Esophagus mucosa (tissue), 1 donor: ENCODE data around the gene STKLD1. TPM values are rescaled to one million over a fixed set of nuclear protein-coding genes. Genes with fewer than 3 reads are reported as not detected.
"Not testable (repeated sequence)": the region's sequence is repeated elsewhere in the genome, so short reads cannot be mapped to it uniquely, and the experiment has no call there.

Source experiments
- ATAC-seq: fragments of 200-7000 bp; cut with Tn5 transposase; one replicate; pipeline ENCODE4 v1.9.1; 2020
- total RNA-seq: library from RNA; stranded (reverse); gene quantifications from one replicate; pipeline ENCODE4 v1.2.4, GENCODE V29; 2023
- donor health status: DM: yes; HTN: yes; CAD: no.

STKLD1 gene
- total RNA-seq, 1 donor from 2014 or later: 0.40 TPM

GRCh38 chr9:133362359-133363044 lies 13.7 kb upstream of the STKLD1 start:
- ATAC-seq: no peak

- no peak for ATAC-seq
Measured at GRCh38 chr9:133366435-133366834, 9.7 kb upstream of the STKLD1 start.

GRCh38 chr9:133367221-133367620 lies 8.9 kb upstream of the STKLD1 start:
- ATAC-seq: no peak

- no peak for ATAC-seq
Measured at GRCh38 chr9:133367778-133368177, 8.4 kb upstream of the STKLD1 start.

GRCh38 chr9:133368249-133368881 lies 7.8 kb upstream of the STKLD1 start:
- ATAC-seq: peak; percentile 7

GRCh38 chr9:133369422-133369821 lies 6.7 kb upstream of the STKLD1 start:
- no peak for ATAC-seq

- ATAC-seq: no peak
Measured at GRCh38 chr9:133369933-133370332, 6.2 kb upstream of the STKLD1 start.

- no peak for ATAC-seq
Measured at GRCh38 chr9:133370685-133371084, 5.5 kb upstream of the STKLD1 start.

- ATAC-seq: no peak
Measured at GRCh38 chr9:133371261-133371711, 4.9 kb upstream of the STKLD1 start.

- ATAC-seq: no peak
Measured at GRCh38 chr9:133372144-133372543, 4.0 kb upstream of the STKLD1 start.

GRCh38 chr9:133374612-133375115 lies 1.5 kb upstream of the STKLD1 start:
- no peak for ATAC-seq

GRCh38 chr9:133375116-133375723 lies 946 bp upstream of the STKLD1 start:
- ATAC-seq: peak; percentile 8

- ATAC-seq: not testable (repeated sequence)
Measured at GRCh38 chr9:133377280-133377679, 1.1 kb downstream of the STKLD1 start.

- ATAC-seq: no peak
Measured at GRCh38 chr9:133377721-133378216, 1.6 kb downstream of the STKLD1 start.

- no peak for ATAC-seq
Measured at GRCh38 chr9:133378408-133378962, 2.3 kb downstream of the STKLD1 start.

- no peak for ATAC-seq
Measured at GRCh38 chr9:133379153-133380086, 3.3 kb downstream of the STKLD1 start.

GRCh38 chr9:133380734-133381133 lies 4.6 kb downstream of the STKLD1 start:
- ATAC-seq: no peak

GRCh38 chr9:133382507-133383141 lies 6.5 kb downstream of the STKLD1 start:
- no peak for ATAC-seq

GRCh38 chr9:133383438-133383837 lies 7.3 kb downstream of the STKLD1 start:
- no peak for ATAC-seq

GRCh38 chr9:133384736-133385321 lies 8.7 kb downstream of the STKLD1 start:
- ATAC-seq: no peak

GRCh38 chr9:133385452-133385851 lies 9.3 kb downstream of the STKLD1 start:
- no peak for ATAC-seq
